ENCODE data around the gene HOMER1.

- no peak for TF ChIP-seq POLR2A (IDR thresholded peaks at IDR 0.05)
- no peak for TF ChIP-seq EP300 (IDR thresholded peaks at IDR 0.05; ENCODE audit: low read depth)
- TF ChIP-seq CTCF (IDR thresholded peaks at IDR 0.05) = no peak
Observed at GRCh38 chr5:79407591-79407990, 106.3 kb downstream of the HOMER1 start.

Data from transverse colon (tissue), 3 donors.